Amniotic epithelial cell (primary cell): Measurements from ENCODE around the gene P2RX5.
A peak's percentile ranks its signal among the peaks of the same experiment; 100 is the strongest.
"Not testable (repeated sequence)": the region's sequence is repeated elsewhere in the genome, so short reads cannot be mapped to it uniquely, and the experiment has no call there.

Experiments
- DNase-seq: peaks from one replicate; pipeline ENCODE4 v3.0.0-alpha.2; 2010; ENCODE audit warnings: low read depth

Gene P2RX5

GRCh38 chr17:3712811-3713463, 17.0 kb upstream of the P2RX5 start:
- DNase-seq, result peak; percentile 31

GRCh38 chr17:3710951-3711383, 15.0 kb upstream of the P2RX5 start:
- no peak for DNase-seq

GRCh38 chr17:3708366-3708765, 12.4 kb upstream of the P2RX5 start:
- no peak for DNase-seq

- not testable (repeated sequence) for DNase-seq
These were observed 9.7 kb upstream of the P2RX5 start for GRCh38 chr17:3705718-3705984.

- DNase-seq, result no peak
These were observed 9.2 kb upstream of the P2RX5 start for GRCh38 chr17:3704931-3705717.

GRCh38 chr17:3702041-3702539, 6.1 kb upstream of the P2RX5 start:
- DNase-seq, result not testable (repeated sequence)

- no peak for DNase-seq
These were observed 4.0 kb upstream of the P2RX5 start for GRCh38 chr17:3699951-3700350.

GRCh38 chr17:3698139-3698538, 2.2 kb upstream of the P2RX5 start:
- no peak for DNase-seq

GRCh38 chr17:3697103-3697476, 1.1 kb upstream of the P2RX5 start:
- no peak for DNase-seq

GRCh38 chr17:3695129-3695722, 729 bp downstream of the P2RX5 start:
- DNase-seq, result no peak

- DNase-seq, result no peak
These were observed 2.1 kb downstream of the P2RX5 start for GRCh38 chr17:3693829-3694231.

- no peak for DNase-seq
These were observed 2.8 kb downstream of the P2RX5 start for GRCh38 chr17:3693141-3693540.

- no peak for DNase-seq
These were observed 3.6 kb downstream of the P2RX5 start for GRCh38 chr17:3692346-3692745.

GRCh38 chr17:3691617-3692067, 4.3 kb downstream of the P2RX5 start:
- no peak for DNase-seq

GRCh38 chr17:3690094-3690715, 5.8 kb downstream of the P2RX5 start:
- DNase-seq, result no peak

GRCh38 chr17:3689262-3690093, 6.5 kb downstream of the P2RX5 start:
- DNase-seq, result no peak

GRCh38 chr17:3688852-3689261, 7.1 kb downstream of the P2RX5 start:
- DNase-seq, result no peak

- DNase-seq, result no peak
These were observed 7.9 kb downstream of the P2RX5 start for GRCh38 chr17:3688027-3688553.

- no peak for DNase-seq
These were observed 10.8 kb downstream of the P2RX5 start for GRCh38 chr17:3685174-3685573.

GRCh38 chr17:3683054-3683511, 12.9 kb downstream of the P2RX5 start:
- DNase-seq, result no peak

- DNase-seq, result no peak
These were observed 13.9 kb downstream of the P2RX5 start for GRCh38 chr17:3682033-3682432.
